MM.1S (cell line): ENCODE data around the gene CCND1.
A peak's percentile ranks its signal among the peaks of the same experiment; 100 is the strongest.

ENCODE experiments used
- DNase-seq: peaks from one replicate; pipeline ENCODE4 v3.0.0-alpha.2; 2015
- H2AFZ ChIP-seq: fragments of 300-600 bp; sonication (generic); 2 replicates; pipeline ENCODE4 v1.6.0; 2016; ENCODE audit warnings: antibody characterized with exemption, low read length
- H3F3A ChIP-seq: fragments of 300-600 bp; sonication (generic); 2 replicates; pipeline ENCODE4 v1.6.1; 2016; ENCODE audit warnings: mild to moderate bottlenecking, antibody characterized with exemption, low read length, moderate library complexity, mixed read lengths; ENCODE audit not compliant: insufficient read depth
- H3K27ac ChIP-seq: fragments of 300-600 bp; sonication (generic); 2 replicates; pipeline ENCODE4 v1.5.1; 2016; ENCODE audit warnings: mild to moderate bottlenecking, low read length
- H3K27me3 ChIP-seq: fragments of 300-600 bp; sonication (generic); replicated peaks from 2 replicates; pipeline ENCODE4 v1.6.0; 2016; ENCODE audit warnings: low read length; ENCODE audit not compliant: insufficient read depth
- H3K36me3 ChIP-seq: fragments of 300-600 bp; sonication (generic); replicated peaks from 2 replicates; pipeline ENCODE4 v1.6.1; 2016; ENCODE audit warnings: mild to moderate bottlenecking, low read length, mixed read lengths; ENCODE audit not compliant: insufficient read depth
- H3K4me1 ChIP-seq: fragments of 300-600 bp; sonication (generic); 2 replicates; pipeline ENCODE4 v1.6.1; 2016; ENCODE audit warnings: low read length, mixed read lengths
- H3K4me2 ChIP-seq: fragments of 300-600 bp; sonication (generic); 2 replicates; pipeline ENCODE4 v1.6.0; 2016; ENCODE audit warnings: low read depth, low read length
- H3K4me3 ChIP-seq: fragments of 300-600 bp; sonication (generic); 2 replicates; pipeline ENCODE4 v1.5.1; 2016; ENCODE audit warnings: low read length, mixed read lengths
- H3K79me2 ChIP-seq: fragments of 300-600 bp; sonication (generic); 2 replicates; pipeline ENCODE4 v1.6.1; 2016; ENCODE audit warnings: mixed run types, low read length, mixed read lengths
- H3K9ac ChIP-seq: fragments of 300-600 bp; sonication (generic); 2 replicates; pipeline ENCODE4 v1.6.1; 2016; ENCODE audit warnings: low read length, mixed read lengths
- H3K9me2 ChIP-seq: fragments of 300-600 bp; sonication (generic); replicated peaks from 2 replicates; pipeline ENCODE4 v1.6.1; 2016; ENCODE audit warnings: mild to moderate bottlenecking, low read length, mixed read lengths; ENCODE audit not compliant: insufficient read depth
- H3K9me3 ChIP-seq: fragments of 300-600 bp; sonication (generic); replicated peaks from 2 replicates; pipeline ENCODE4 v1.6.1; 2016; ENCODE audit warnings: mild to moderate bottlenecking, low read length, mixed read lengths; ENCODE audit not compliant: insufficient read depth
- H4K20me1 ChIP-seq: fragments of 300-600 bp; sonication (generic); 2 replicates; pipeline ENCODE4 v1.6.1; 2016; ENCODE audit warnings: mild to moderate bottlenecking, low read length, moderate library complexity, mixed read lengths; ENCODE audit not compliant: insufficient read depth
- CTCF ChIP-seq: fragments of 300-600 bp; sonication (generic); IDR thresholded peaks from 2 replicates; pipeline ENCODE4 v1.5.1; 2016; ENCODE audit warnings: antibody characterized with exemption, low read length, mixed read lengths
- EZH2 ChIP-seq: fragments of 300-600 bp; sonication (generic); optimal IDR thresholded peaks from 2 replicates; pipeline ENCODE3; 2017; ENCODE audit warnings: low read depth, mild to moderate bottlenecking, antibody characterized with exemption, low read length, mixed read lengths
- EZH2phosphoT487 ChIP-seq: fragments of 300-600 bp; sonication (generic); IDR thresholded peaks from 2 replicates; pipeline ENCODE4 v1.6.1; 2018; ENCODE audit warnings: antibody characterized with exemption, low read length

The CCND1 gene

DNA sequence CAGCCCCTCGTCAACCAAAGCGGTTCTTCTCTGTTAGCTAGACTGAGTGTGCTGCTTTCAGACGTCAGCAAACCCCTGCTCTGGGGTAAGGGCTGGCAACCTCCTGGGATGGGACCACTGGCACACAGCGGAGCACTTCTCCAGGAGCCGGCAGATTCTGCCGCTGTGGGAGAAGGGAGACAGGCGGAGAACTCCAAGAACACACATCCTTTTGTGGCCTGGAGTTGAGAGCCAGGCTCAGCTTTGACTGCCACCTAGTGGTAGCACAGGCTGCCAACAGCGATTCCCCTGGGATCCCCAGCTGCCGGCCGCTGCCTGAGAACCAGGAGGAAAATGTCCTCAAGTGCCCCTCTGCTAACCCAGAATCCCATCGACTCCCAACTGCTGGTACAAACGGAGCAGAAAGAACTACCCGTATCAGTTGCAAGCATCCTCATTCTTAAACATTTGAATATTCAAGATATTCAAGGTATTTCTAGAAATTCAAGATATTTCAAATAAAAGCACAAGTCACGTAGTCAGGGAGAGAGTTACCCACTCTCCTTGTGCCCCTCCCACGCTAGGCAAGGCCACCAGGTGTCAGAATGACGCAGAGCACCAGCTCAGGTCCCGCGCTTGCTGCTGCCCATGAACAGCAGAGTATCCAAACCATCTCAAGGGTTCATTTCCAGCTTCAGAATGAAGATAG is 29.3 kb downstream of the CCND1 start:
- H3K36me3 ChIP-seq: no peaks in the 10 kb centered on the region
- H3K79me2 ChIP-seq: peaks cover 30% of the 10 kb centered on the region
- no peaks in the 10 kb centered on the region for H3K9me2 ChIP-seq
- no peaks in the 10 kb centered on the region; the same call in 1 of the 2 replicates for H3F3A ChIP-seq
- H3K4me2 ChIP-seq: no peak overlapping the region
- peak; percentile 85 for TF ChIP-seq CTCF
- TF ChIP-seq EZH2: no peak
- no peak for TF ChIP-seq EZH2phosphoT487
- H3K9me3 ChIP-seq: no peaks in the 10 kb centered on the region
- H3K9ac ChIP-seq: no peak overlapping the region
- H2AFZ ChIP-seq: no peak overlapping the region
- DNase-seq: peak; percentile 40
- 0 out of 2 replicates have a peak, but pooled peaks cover 4% of the 10 kb centered on the region for H3K4me1 ChIP-seq
- H3K27ac ChIP-seq: no peak overlapping the region
- no peaks in the 10 kb centered on the region for H4K20me1 ChIP-seq
- H3K4me3 ChIP-seq: no peak overlapping the region
- no peaks in the 10 kb centered on the region for H3K27me3 ChIP-seq

DNA sequence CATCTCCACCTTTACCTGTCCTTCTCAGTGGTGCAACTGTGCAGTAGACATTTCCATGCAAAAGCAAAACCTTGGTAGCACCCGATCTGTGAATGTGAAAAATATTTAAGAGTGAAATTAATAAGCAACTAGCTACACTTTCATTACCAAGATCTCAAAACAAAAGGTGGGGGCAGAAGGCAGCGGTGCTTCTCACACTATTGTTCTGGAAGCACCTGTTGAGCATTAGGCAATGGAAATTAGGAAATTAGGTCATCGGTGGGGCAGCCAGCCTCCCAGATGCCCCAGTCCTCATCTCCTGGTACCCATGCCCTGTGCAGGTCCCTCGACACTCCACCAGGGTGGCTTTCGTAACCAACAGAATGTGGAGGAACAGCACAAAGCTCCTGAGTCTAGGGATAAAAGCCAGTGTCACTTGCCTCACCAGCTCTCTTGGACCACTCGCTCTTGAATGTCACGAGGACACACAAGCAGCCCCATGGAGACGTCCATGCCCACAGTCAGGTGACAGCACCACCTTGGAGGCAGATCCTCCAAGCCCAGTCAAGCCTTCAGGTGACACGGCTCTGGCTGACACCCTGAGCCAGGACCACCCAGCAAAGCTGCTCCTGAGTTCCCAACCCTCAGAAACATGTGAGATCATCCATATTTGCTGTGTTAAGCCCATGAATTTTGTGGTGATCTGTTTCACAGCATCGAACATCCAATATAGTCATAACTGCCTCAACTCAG is 30.9 kb downstream of the CCND1 start:
- peaks cover 30% of the 10 kb centered on the region for H3K79me2 ChIP-seq
- H3K4me3 ChIP-seq: no peak overlapping the region
- no peak overlapping the region for H3K27ac ChIP-seq

GRCh38 chr11:69674267-69674885 is 33.4 kb downstream of the CCND1 start:
- no peaks in the 10 kb centered on the region for H3K9me2 ChIP-seq
- no peaks in the 10 kb centered on the region for H4K20me1 ChIP-seq
- H3F3A ChIP-seq: no peaks in the 10 kb centered on the region; the same call in 1 of the 2 replicates
- no peak overlapping the region for H3K27ac ChIP-seq
- no peaks in the 10 kb centered on the region for H3K36me3 ChIP-seq
- peaks cover 25% of the 10 kb centered on the region for H3K79me2 ChIP-seq
- 0 out of 2 replicates have a peak, but pooled peaks cover 4% of the 10 kb centered on the region for H3K4me1 ChIP-seq
- no peak for DNase-seq
- peaks cover 30% of the 10 kb centered on the region for H3K27me3 ChIP-seq
- peak overlapping the region; percentile 87; the same call in 1 of the 2 replicates for H2AFZ ChIP-seq
- TF ChIP-seq CTCF (no peak), EZH2phosphoT487 (no peak), EZH2 (no peak)
- peak overlapping the region; percentile 77 for H3K9ac ChIP-seq
- peak overlapping the region; percentile 82 for H3K4me3 ChIP-seq
- no peaks in the 10 kb centered on the region for H3K9me3 ChIP-seq
- H3K4me2 ChIP-seq: peak overlapping the region; percentile 93

More for the DNA sequence above, 30.9 kb downstream of the CCND1 start:
- H2AFZ ChIP-seq: no peak overlapping the region
- H3K36me3 ChIP-seq: no peaks in the 10 kb centered on the region
- TF ChIP-seq CTCF: no peak
- TF ChIP-seq EZH2: no peak
- no peak for TF ChIP-seq EZH2phosphoT487
- H3K4me2 ChIP-seq: no peak overlapping the region
- peaks cover 12% of the 10 kb centered on the region for H3K27me3 ChIP-seq
- no peaks in the 10 kb centered on the region for H4K20me1 ChIP-seq
- H3K9me3 ChIP-seq: no peaks in the 10 kb centered on the region
- H3K4me1 ChIP-seq: 0 out of 2 replicates have a peak, but pooled peaks cover 4% of the 10 kb centered on the region
- H3K9me2 ChIP-seq: no peaks in the 10 kb centered on the region
- no peaks in the 10 kb centered on the region; the same call in 1 of the 2 replicates for H3F3A ChIP-seq
- no peak overlapping the region for H3K9ac ChIP-seq
- no peak for DNase-seq
